DND-41 (cell line): ENCODE data around the gene ENO4.

Source experiments
- CTCF ChIP-seq: IDR thresholded peaks from 2 replicates; pipeline ENCODE4 v1.5.1; 2012; ENCODE audit warnings: borderline replicate concordance, low read length, moderate library complexity, mild to moderate bottlenecking; ENCODE audit not compliant: poor library complexity, severe bottlenecking; ENCODE audit errors: extremely low read depth
- EZH2 ChIP-seq: IDR thresholded peaks from 3 replicates; pipeline ENCODE4 v1.6.1; 2012; ENCODE audit warnings: borderline replicate concordance, low read depth, mild to moderate bottlenecking, moderate library complexity, low read length, inconsistent platforms; ENCODE audit not compliant: severe bottlenecking

GRCh38 chr10:116819999-116820677 lies 29.2 kb upstream of the ENO4 start:
- no peak for TF ChIP-seq CTCF
- no peak for TF ChIP-seq EZH2
